Measurements from ENCODE around the gene AKT3. TPM values are rescaled to one million over a fixed set of nuclear protein-coding genes. Genes with fewer than 3 reads are reported as not detected.
"Not testable (repeated sequence)": the region's sequence is repeated elsewhere in the genome, so short reads cannot be mapped to it uniquely, and the experiment has no call there.

The AKT3 gene
- total RNA-seq, 2 experiments from 2014 or later: 31.7 to 34.6 TPM

DNA sequence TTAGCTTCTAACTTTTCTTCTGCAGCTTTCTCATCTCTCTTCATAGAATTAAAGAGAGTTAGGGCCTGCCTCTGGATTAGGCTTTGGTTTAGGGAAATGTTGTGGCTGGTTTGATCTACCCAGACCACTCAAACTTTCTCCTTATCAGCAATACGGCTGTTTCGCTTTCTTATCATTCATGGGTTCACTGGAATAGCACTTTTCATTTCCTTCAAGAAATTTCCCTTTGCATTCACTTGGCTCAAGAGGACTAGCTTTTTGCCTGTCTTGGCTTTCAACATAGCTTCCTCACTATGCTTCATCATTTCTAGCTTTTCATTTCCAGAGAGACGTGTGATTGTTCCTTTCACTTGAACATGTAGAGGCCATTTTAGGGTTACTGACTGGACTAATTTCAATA, 59.6 kb downstream of the AKT3 start:
- Mint-ChIP-seq H3K4me1 (ENCODE audit: low read depth) (peaks cover 42% of the 10 kb centered on the region), H3K27ac (no peak overlapping the region), H3K9me3 (no peaks in the 10 kb centered on the region), H3K27me3 (no peaks in the 10 kb centered on the region), H3K36me3 (ENCODE audit: low read depth) (peaks cover 6% of the 10 kb centered on the region), H3K4me3 (no peak overlapping the region)
- DNase-seq (no peak), ATAC-seq (no peak)
- TF ChIP-seq, protein P1, sequence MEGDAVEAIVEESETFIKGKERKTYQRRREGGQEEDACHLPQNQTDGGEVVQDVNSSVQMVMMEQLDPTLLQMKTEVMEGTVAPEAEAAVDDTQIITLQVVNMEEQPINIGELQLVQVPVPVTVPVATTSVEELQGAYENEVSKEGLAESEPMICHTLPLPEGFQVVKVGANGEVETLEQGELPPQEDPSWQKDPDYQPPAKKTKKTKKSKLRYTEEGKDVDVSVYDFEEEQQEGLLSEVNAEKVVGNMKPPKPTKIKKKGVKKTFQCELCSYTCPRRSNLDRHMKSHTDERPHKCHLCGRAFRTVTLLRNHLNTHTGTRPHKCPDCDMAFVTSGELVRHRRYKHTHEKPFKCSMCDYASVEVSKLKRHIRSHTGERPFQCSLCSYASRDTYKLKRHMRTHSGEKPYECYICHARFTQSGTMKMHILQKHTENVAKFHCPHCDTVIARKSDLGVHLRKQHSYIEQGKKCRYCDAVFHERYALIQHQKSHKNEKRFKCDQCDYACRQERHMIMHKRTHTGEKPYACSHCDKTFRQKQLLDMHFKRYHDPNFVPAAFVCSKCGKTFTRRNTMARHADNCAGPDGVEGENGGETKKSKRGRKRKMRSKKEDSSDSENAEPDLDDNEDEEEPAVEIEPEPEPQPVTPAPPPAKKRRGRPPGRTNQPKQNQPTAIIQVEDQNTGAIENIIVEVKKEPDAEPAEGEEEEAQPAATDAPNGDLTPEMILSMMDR (IDR thresholded peaks at IDR 0.05): no peak
- intact Hi-C loops (cut with micrococcal nuclease): no loop called here
- POLR2A ChIA-PET: no interaction called here
- CTCF ChIA-PET: no interaction called here

DNA sequence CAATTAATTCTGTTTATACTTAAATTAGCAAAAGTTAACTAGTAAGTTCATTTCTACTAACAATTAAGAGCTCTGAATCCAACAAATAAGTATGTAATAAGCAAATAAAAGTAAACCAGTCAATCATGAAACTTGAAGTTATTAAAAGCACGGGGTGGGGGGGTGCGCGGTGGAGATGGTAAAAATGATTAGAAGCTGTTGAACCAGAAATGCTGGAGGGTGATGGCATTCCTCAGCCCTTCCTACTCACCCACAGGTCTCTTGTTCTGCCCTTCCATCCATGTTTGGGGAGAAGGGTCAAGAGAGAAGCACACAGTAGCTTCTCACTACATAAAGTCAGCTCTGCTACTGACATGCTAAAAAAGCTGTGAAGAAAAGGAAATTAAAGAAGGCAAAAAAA, 63.5 kb downstream of the AKT3 start:
- DNase-seq (no peak), ATAC-seq (no peak)
- Mint-ChIP-seq H3K36me3 (ENCODE audit: low read depth) (peaks cover 6% of the 10 kb centered on the region), H3K27me3 (no peaks in the 10 kb centered on the region), H3K4me3 (no peak overlapping the region), H3K4me1 (ENCODE audit: low read depth) (peaks cover 26% of the 10 kb centered on the region), H3K27ac (no peak overlapping the region), H3K9me3 (no peaks in the 10 kb centered on the region)
- TF ChIP-seq, protein P1 (IDR thresholded peaks at IDR 0.05): no peak
- intact Hi-C loops (cut with micrococcal nuclease): no loop called here
- CTCF ChIA-PET: interaction anchor here (1.2 to 1.7 kb wide), 4 partner anchors 10 to 487 kb away, joined by 3 to 4 read pairs (median 3); no protein-coding TSS in a partner anchor
- POLR2A ChIA-PET: no interaction called here

DNA sequence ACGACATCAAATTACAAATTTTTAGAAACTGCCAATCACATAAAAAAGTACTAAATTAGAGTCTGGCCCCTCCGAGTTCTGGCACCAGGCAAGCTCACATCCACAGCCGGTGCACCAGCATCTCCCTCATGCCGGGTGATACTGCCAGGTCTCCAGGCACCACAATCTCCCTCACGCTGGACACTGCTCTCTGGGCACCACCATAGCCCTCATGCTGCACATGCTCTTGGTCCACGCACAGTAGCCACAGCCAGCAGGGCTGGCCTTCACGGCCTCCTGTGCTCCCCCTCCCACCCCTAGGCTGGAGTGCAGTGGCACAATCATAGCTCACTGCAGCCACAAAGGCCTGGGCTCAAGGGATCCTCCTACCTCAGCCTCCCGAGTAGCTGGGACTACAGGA, 65.5 kb downstream of the AKT3 start:
- CTCF ChIA-PET: interaction anchor here (1.1 kb wide), 1 partner anchor 20 kb away, joined by 3 read pairs; no protein-coding TSS in a partner anchor
- peaks cover 4% of the 10 kb centered on the region for H3K36me3 Mint-ChIP-seq (ENCODE audit: low read depth)
- ATAC-seq: no peak
- H3K4me3 Mint-ChIP-seq: no peak overlapping the region
- H3K9me3 Mint-ChIP-seq: no peaks in the 10 kb centered on the region
- H3K27ac Mint-ChIP-seq: no peak overlapping the region
- POLR2A ChIA-PET: interaction anchor here (1.4 kb wide), 1 partner anchor 42 kb away, joined by 5 read pairs; no protein-coding TSS in a partner anchor
- no peak for DNase-seq
- H3K4me1 Mint-ChIP-seq (ENCODE audit: low read depth): peaks cover 9% of the 10 kb centered on the region
- intact Hi-C loops (cut with micrococcal nuclease): no loop called here
- TF ChIP-seq, protein P1 (IDR thresholded peaks at IDR 0.05): no peak
- no peaks in the 10 kb centered on the region for H3K27me3 Mint-ChIP-seq

DNA sequence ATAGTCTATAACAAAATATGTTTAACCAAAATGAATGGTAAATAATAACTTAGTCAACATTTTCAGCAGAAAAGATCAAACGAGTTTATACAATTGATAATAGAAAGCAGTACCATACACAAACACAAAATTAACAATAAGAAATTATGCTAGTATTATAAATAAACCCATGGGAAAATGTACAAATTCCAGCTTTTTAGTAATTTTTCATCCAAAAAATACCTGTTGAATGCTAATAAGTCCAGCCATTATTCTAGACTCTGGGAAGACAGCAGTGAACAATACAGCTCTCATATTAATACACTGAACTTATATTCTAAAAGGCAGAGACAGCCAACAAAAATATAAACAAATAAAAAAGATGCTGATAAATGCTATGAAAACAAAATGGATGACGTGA, 66.3 kb downstream of the AKT3 start:
- Mint-ChIP-seq H3K27me3 (no peaks in the 10 kb centered on the region), H3K4me1 (ENCODE audit: low read depth) (peaks cover 5% of the 10 kb centered on the region), H3K27ac (no peak overlapping the region), H3K4me3 (no peak overlapping the region), H3K36me3 (ENCODE audit: low read depth) (peaks cover 2% of the 10 kb centered on the region), H3K9me3 (no peaks in the 10 kb centered on the region)
- DNase-seq (no peak), ATAC-seq (no peak)
- POLR2A ChIA-PET: interaction anchor here (0.9 to 1.4 kb wide), 2 partner anchors 16 to 43 kb away, joined by 3 to 5 read pairs; no protein-coding TSS in a partner anchor
- TF ChIP-seq, protein P1 (IDR thresholded peaks at IDR 0.05): no peak
- CTCF ChIA-PET: interaction anchor here (0.6 to 1.1 kb wide), 2 partner anchors 8 to 19 kb away, joined by 3 read pairs; no protein-coding TSS in a partner anchor
- intact Hi-C loops (cut with micrococcal nuclease): no loop called here

DNA sequence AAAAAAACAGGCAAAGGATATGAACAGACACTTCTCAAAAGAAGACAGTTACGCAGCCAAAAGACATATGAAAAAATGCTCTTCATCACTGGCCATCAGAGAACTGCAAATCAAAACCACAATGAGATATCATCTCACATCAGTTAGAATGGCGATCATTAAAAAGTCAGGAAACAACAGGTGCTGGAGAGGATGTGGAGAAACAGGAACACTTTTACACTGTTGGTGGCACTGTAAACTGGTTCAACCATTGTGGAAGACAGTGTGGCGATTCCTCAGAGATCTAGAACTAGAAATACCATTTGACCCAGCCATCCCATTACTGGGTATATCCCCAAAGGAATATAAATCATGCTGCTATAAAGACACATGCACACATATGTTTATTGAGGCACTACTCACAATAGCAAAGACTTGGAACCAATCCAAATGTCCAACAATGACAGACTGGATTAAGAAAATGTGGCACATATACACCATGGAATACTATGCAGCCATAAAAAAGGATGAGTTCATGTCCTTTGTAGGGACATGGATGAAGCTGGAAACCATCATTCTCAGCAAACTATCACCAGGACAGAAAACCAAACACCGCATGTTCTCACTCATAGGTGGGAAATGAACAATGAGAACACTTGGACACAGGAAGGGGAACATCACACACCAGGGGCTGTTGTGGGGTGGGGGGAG, 77.5 kb downstream of the AKT3 start:
- H3K4me3 Mint-ChIP-seq; POLR2A ChIA-PET; H3K27me3 Mint-ChIP-seq; CTCF ChIA-PET; H3K27ac Mint-ChIP-seq; ATAC-seq; intact Hi-C loops (cut with micrococcal nuclease); DNase-seq: not testable (repeated sequence)
- Mint-ChIP-seq H3K9me3 (peaks cover 16% of the 10 kb centered on the region), H3K4me1 (ENCODE audit: low read depth) (peaks cover 11% of the 10 kb centered on the region), H3K36me3 (ENCODE audit: low read depth) (peaks cover 34% of the 10 kb centered on the region)
